ENCODE measurements around the gene NAPSA.

NAPSA gene

DNA sequence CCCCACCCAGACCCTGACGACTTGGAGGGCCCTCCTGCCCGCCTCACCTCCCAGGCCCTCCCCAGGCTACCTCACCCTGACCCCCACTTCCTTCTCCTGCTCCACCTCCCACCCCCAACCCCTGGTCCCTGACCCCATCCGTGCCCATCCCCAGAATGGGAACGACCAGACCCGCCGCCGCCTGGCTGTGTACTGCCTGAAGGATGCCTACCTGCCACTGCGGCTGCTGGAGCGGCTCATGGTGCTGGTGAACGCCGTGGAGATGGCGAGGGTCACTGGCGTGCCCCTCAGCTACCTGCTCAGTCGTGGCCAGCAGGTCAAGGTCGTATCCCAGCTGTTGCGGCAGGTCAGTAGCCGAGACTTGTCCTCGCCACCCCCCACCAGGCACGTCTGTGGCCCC, 41.4 kb upstream of the NAPSA start:
- TF ChIP-seq, protein P1, sequence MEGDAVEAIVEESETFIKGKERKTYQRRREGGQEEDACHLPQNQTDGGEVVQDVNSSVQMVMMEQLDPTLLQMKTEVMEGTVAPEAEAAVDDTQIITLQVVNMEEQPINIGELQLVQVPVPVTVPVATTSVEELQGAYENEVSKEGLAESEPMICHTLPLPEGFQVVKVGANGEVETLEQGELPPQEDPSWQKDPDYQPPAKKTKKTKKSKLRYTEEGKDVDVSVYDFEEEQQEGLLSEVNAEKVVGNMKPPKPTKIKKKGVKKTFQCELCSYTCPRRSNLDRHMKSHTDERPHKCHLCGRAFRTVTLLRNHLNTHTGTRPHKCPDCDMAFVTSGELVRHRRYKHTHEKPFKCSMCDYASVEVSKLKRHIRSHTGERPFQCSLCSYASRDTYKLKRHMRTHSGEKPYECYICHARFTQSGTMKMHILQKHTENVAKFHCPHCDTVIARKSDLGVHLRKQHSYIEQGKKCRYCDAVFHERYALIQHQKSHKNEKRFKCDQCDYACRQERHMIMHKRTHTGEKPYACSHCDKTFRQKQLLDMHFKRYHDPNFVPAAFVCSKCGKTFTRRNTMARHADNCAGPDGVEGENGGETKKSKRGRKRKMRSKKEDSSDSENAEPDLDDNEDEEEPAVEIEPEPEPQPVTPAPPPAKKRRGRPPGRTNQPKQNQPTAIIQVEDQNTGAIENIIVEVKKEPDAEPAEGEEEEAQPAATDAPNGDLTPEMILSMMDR (IDR thresholded peaks at IDR 0.05) = no peak
- H3K4me3 Mint-ChIP-seq = no peak overlapping the region
- DNase-seq = no peak
- H3K27ac Mint-ChIP-seq = no peak overlapping the region
- no peaks in the 10 kb centered on the region for H3K9me3 Mint-ChIP-seq
- H3K36me3 Mint-ChIP-seq (ENCODE audit: low read depth) = peaks cover 45% of the 10 kb centered on the region
- H3K27me3 Mint-ChIP-seq (ENCODE audit: low read depth, poor library complexity) = peaks cover 3% of the 10 kb centered on the region
- H3K4me1 Mint-ChIP-seq = no peaks in the 10 kb centered on the region

DNA sequence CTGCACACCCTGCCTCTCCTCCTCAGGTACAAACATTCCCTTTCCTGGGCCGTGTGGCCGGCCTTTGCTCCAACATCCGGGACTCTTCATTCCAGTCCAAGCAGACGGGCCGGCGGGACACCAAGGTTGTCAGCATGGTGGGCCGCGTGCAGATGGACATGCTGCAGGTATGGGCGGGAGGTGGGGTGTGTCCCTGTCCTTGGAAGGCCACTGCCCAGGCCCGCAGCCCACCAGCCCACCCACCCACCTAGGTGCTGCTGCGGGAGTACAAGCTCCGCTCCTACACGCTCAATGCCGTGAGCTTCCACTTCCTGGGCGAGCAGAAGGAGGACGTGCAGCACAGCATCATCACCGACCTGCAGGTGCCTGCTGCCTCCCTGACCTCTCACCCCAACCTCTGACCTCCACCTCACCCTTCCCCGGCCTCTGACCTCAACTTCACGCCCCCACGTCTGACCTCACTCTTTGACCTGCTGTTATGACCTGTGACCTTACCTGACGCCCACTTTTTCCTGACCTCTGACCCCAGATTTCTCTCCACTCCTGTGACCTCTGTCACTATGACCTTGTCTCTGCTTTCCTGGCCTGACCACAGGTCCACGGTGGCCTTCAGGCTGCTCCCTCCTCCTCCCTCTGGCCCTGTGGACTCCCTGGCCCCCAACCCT, 40.8 kb upstream of the NAPSA start:
- no peak for DNase-seq
- Mint-ChIP-seq H3K36me3 (ENCODE audit: low read depth) (peaks cover 39% of the 10 kb centered on the region), H3K27ac (peak overlapping the region; percentile 87), H3K4me3 (no peak overlapping the region), H3K4me1 (no peaks in the 10 kb centered on the region), H3K9me3 (no peaks in the 10 kb centered on the region), H3K27me3 (ENCODE audit: low read depth, poor library complexity) (peaks cover 3% of the 10 kb centered on the region)
- TF ChIP-seq, protein P1 (IDR thresholded peaks at IDR 0.05) = no peak

DNA sequence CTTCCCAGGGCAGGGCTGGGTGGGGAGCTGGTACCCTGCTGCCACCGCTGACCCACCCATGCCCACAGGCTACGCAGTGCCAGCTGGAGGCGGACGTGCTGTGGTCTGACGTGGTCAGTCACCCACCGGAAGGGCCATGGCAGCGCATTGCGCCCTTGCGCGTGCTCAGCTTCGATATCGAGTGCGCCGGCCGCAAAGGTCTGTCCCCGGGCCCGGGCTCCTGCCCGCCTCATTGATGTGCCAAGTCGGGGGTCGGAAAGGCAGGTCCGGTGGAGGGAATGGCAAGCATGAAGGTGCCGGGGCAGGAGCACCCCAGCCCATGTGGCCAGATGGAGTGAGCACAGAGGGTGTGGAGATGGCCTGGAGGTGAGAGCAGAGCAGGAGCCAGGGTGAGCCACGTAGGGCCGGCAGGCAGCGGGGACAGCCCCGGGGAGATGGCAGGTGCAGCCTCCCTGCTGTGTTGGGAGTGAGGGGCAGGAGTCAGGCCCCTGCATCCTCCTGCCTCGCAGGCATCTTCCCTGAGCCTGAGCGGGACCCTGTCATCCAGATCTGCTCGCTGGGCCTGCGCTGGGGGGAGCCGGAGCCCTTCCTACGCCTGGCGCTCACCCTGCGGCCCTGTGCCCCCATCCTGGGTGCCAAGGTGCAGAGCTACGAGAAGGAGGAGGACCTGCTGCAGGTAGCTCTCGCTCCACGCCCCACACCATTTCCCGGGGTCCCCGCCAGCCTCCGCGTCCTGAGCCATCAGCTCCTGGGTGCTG, 37.3 kb upstream of the NAPSA start:
- Mint-ChIP-seq H3K4me1 (peaks cover 15% of the 10 kb centered on the region), H3K27me3 (ENCODE audit: low read depth, poor library complexity) (no peaks in the 10 kb centered on the region), H3K27ac (no peak overlapping the region), H3K9me3 (no peaks in the 10 kb centered on the region), H3K4me3 (no peak overlapping the region), H3K36me3 (ENCODE audit: low read depth) (peaks cover 37% of the 10 kb centered on the region)
- no peak for DNase-seq
- TF ChIP-seq, protein P1 (IDR thresholded peaks at IDR 0.05) = no peak

DNA sequence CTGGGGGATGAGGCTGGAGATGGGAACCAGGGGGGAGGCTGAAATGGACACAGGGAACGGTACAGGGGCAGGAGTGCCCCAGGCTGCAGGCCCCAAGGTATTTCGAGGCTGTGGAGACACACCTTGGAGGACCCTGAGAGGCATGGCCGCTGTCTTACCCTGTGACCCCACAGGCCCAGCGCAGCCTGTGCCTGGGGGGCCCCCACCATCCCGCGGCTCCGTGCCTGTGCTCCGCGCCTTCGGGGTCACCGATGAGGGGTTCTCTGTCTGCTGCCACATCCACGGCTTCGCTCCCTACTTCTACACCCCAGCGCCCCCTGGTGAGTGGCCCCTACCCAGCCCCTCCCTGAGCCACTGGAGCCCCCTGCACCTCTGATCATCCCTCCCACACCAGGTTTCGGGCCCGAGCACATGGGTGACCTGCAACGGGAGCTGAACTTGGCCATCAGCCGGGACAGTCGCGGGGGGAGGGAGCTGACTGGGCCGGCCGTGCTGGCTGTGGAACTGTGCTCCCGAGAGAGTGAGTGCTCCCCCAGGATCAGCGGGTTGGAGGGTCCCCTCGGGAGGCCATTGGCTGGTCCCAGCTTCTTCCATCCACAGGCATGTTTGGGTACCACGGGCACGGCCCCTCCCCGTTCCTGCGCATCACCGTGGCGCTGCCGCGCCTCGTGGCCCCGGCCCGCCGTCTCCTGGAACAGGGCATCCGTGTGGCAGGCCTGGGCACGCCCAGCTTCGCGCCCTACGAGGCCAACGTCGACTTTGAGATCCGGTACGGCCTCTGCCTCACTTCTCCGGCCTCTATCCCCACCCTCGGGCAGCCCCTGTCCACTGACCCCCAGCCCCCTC, 36.4 kb upstream of the NAPSA start:
- peaks cover 38% of the 10 kb centered on the region for H3K36me3 Mint-ChIP-seq (ENCODE audit: low read depth)
- no peak overlapping the region for H3K27ac Mint-ChIP-seq
- no peaks in the 10 kb centered on the region for H3K9me3 Mint-ChIP-seq
- DNase-seq = no peak
- peaks cover 16% of the 10 kb centered on the region for H3K4me1 Mint-ChIP-seq
- TF ChIP-seq, protein P1 (IDR thresholded peaks at IDR 0.05) = no peak
- H3K4me3 Mint-ChIP-seq = no peak overlapping the region
- H3K27me3 Mint-ChIP-seq (ENCODE audit: low read depth, poor library complexity) = no peaks in the 10 kb centered on the region

DNA sequence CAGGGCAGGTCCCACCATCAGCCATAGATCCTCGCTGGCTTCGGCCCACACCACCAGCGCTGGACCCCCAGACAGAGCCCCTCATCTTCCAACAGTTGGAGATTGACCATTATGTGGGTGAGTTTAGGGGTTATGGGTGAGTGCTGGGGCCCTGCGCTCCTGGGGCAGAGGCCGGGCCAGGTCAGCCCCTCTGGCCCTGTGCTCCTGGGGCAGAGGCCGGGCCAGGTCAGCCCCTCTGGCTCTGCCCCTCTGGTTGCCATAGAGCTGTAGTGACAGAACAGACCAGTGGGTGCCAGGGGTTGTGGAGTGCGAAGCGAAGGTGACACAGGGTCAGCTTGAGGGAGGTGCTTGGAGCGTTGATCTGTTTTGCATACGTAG, 33.9 kb upstream of the NAPSA start:
- no peak overlapping the region for H3K27ac Mint-ChIP-seq
- peaks cover 16% of the 10 kb centered on the region for H3K4me1 Mint-ChIP-seq
- no peak overlapping the region for H3K4me3 Mint-ChIP-seq
- H3K36me3 Mint-ChIP-seq (ENCODE audit: low read depth) = peaks cover 36% of the 10 kb centered on the region
- TF ChIP-seq, protein P1 (IDR thresholded peaks at IDR 0.05) = no peak
- no peaks in the 10 kb centered on the region for H3K27me3 Mint-ChIP-seq (ENCODE audit: low read depth, poor library complexity)
- peaks cover 4% of the 10 kb centered on the region for H3K9me3 Mint-ChIP-seq
- DNase-seq = no peak
